ENCODE measurements around the gene ITCH. TPM values are rescaled to one million over a fixed set of nuclear protein-coding genes. Genes with fewer than 3 reads are reported as not detected.

ITCH gene
- total and polyA plus RNA-seq, 2 experiments from 2014 or later, result 14.3 to 39.2 TPM

DNA sequence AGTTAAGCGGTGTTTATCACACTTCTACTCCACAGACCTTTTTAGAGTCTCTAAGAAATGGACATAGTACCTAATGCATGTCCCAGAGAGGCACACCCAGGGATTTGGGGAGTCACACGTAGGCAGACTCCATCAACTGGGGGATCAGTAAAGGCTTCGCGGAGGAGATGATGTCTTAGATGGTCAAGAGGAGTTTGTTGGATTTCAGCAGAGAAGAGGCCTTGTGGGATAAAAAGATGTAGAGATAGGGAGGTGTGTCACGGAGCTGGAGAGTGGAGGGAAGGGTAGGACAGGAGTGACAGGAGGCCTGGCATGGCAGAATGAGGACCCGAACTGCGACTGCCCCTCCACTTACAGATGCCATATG, 162.3 kb downstream of the ITCH start:
- Histone ChIP-seq H3K27me3 (no peaks in the 10 kb centered on the region), H3K9me3 (ENCODE audit: low read depth) (no peaks in the 10 kb centered on the region), H3K36me3 (peaks cover 24% of the 10 kb centered on the region), H3K4me1 (ENCODE audit: low read depth) (peaks cover 4% of the 10 kb centered on the region), H3K4me3 (no peak overlapping the region), H3K27ac (no peak overlapping the region)
- TF ChIP-seq, protein P1, sequence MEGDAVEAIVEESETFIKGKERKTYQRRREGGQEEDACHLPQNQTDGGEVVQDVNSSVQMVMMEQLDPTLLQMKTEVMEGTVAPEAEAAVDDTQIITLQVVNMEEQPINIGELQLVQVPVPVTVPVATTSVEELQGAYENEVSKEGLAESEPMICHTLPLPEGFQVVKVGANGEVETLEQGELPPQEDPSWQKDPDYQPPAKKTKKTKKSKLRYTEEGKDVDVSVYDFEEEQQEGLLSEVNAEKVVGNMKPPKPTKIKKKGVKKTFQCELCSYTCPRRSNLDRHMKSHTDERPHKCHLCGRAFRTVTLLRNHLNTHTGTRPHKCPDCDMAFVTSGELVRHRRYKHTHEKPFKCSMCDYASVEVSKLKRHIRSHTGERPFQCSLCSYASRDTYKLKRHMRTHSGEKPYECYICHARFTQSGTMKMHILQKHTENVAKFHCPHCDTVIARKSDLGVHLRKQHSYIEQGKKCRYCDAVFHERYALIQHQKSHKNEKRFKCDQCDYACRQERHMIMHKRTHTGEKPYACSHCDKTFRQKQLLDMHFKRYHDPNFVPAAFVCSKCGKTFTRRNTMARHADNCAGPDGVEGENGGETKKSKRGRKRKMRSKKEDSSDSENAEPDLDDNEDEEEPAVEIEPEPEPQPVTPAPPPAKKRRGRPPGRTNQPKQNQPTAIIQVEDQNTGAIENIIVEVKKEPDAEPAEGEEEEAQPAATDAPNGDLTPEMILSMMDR (IDR thresholded peaks at IDR 0.05; ENCODE audit: low read depth, low read length), result no peak
- no peak for DNase-seq (ENCODE audit: low read depth in 1 of 2, low spot score in 1 of 2)

DNA sequence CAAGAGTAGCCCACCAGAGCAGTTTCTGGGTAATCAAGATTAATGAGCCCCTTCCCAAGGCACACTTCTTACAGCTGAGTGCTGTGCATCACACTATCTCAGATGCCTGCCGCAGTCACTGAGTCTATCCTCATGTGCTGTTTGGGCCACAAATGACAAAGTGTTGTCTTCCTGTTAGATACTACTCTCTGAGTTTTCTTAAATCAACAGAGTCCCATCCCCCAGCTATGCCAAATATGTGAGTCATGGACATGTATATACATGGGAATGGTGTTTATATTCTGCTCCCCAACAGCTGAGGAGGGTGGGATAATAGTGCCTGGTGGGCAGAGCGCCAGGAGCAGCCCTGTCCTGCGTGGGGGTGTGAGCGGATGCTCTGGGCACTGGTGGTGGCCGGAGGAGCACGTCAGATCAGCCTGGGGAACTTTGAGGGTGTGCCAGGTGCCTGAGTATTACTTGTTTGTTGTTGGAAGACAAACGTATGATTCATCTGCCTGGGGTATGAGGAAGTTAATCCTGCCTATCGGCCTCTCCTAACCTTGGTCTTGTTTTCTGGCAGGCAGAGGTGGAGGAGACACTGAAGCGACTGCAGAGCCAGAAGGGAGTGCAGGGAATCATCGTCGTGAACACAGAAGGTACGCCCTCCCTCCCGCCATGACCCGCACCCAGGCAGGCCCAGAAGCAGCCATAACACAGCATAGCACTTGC, 162.8 kb downstream of the ITCH start:
- no peaks in the 10 kb centered on the region for H3K27me3 ChIP-seq
- H3K36me3 ChIP-seq, result peaks cover 25% of the 10 kb centered on the region
- no peak overlapping the region for H3K4me3 ChIP-seq
- no peak overlapping the region for H3K27ac ChIP-seq
- peak in 1 of 2 donors; percentile 96 for DNase-seq (ENCODE audit: low read depth in 1 of 2, low spot score in 1 of 2)
- TF ChIP-seq, protein P1 (IDR thresholded peaks at IDR 0.05; ENCODE audit: low read depth, low read length), result no peak
- no peaks in the 10 kb centered on the region for H3K9me3 ChIP-seq (ENCODE audit: low read depth)
- H3K4me1 ChIP-seq (ENCODE audit: low read depth), result peaks cover 4% of the 10 kb centered on the region

DNA sequence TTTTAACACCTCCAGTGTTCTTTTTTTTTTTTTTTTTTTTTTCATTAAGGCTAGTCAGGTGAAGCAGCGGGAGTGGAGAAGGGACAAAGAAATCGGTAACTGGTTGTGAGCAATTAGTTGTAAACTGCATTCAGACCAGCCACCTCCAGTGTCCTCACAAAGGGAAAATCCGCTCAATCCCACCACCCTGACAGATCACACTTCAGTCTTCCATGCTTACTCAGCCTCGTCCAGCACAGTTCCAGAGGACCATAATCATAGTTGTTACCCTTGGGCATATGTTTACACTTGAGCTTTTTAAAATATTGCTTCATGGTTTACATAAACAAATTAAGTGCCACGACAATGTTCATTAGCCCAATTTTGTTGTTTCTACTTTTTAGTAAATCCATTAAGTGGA, 163.4 kb downstream of the ITCH start:
- no peaks in the 10 kb centered on the region for H3K27me3 ChIP-seq
- H3K4me1 ChIP-seq (ENCODE audit: low read depth), result peaks cover 4% of the 10 kb centered on the region
- no peak for DNase-seq (ENCODE audit: low read depth in 1 of 2, low spot score in 1 of 2)
- H3K36me3 ChIP-seq, result peaks cover 25% of the 10 kb centered on the region
- H3K4me3 ChIP-seq, result no peak overlapping the region
- TF ChIP-seq, protein P1 (IDR thresholded peaks at IDR 0.05; ENCODE audit: low read depth, low read length), result no peak
- no peaks in the 10 kb centered on the region for H3K9me3 ChIP-seq (ENCODE audit: low read depth)
- no peak overlapping the region for H3K27ac ChIP-seq

DNA sequence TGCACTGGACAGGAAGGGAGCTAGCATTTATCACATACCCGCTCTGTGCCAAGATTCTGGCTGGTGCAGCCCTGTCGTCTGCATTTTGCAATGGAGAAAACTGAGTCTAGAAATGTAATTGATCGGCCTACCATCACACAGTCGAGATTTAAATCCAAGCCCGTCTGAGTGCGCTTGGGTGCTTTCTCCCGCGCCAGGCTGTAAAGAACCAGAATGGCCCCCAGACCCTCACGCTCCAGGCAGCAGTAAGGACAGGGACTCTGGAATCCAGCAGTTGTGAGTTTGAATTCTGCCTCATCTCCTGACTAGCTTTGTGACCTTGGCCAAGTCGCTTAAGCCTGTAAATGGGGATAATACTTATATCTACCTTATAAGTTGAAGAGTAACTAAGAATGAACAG, 163.9 kb downstream of the ITCH start:
- TF ChIP-seq, protein P1 (IDR thresholded peaks at IDR 0.05; ENCODE audit: low read depth, low read length), result no peak
- H3K36me3 ChIP-seq, result peaks cover 25% of the 10 kb centered on the region

DNA sequence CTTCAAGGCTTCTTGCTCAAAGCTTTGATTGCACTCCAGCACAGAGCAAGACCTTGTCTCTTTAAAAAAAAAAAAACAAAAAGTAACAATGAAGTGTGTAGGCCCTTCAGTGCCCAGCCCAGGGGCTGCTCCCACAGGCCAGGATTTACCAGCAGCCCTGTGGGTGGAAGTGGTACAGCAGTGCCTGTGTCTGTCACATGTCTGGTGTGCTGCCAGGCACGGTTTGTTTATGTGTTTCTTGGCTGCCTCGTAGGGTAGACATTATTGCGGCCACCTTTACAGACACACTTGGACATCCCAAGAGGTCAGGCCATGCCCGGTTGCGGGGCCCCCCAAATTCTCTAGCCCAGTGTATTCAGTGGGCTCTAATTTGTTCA, 165.8 kb downstream of the ITCH start:
- Histone ChIP-seq H3K36me3 (peaks cover 34% of the 10 kb centered on the region), H3K27me3 (no peaks in the 10 kb centered on the region), H3K4me1 (ENCODE audit: low read depth) (no peaks in the 10 kb centered on the region), H3K9me3 (ENCODE audit: low read depth) (no peaks in the 10 kb centered on the region), H3K4me3 (no peak overlapping the region), H3K27ac (no peak overlapping the region)
- TF ChIP-seq, protein P1 (IDR thresholded peaks at IDR 0.05; ENCODE audit: low read depth, low read length), result no peak
- DNase-seq (ENCODE audit: low read depth in 1 of 2, low spot score in 1 of 2), result no peak

More for the DNA sequence above, 163.9 kb downstream of the ITCH start:
- no peaks in the 10 kb centered on the region for H3K9me3 ChIP-seq (ENCODE audit: low read depth)
- H3K4me3 ChIP-seq, result no peak overlapping the region
- H3K27me3 ChIP-seq, result no peaks in the 10 kb centered on the region
- H3K27ac ChIP-seq, result no peak overlapping the region
- no peak for DNase-seq (ENCODE audit: low read depth in 1 of 2, low spot score in 1 of 2)
- H3K4me1 ChIP-seq (ENCODE audit: low read depth), result peaks cover 4% of the 10 kb centered on the region
